NT2/D1 (cell line): ENCODE measurements around the gene RFTN1.

Experiments used
- YY1 ChIP-seq: IDR thresholded peaks from 2 replicates; pipeline ENCODE4 v1.6.1; 2011; ENCODE audit not compliant: insufficient read length, insufficient read depth
- ZNF274 ChIP-seq: IDR thresholded peaks from 2 replicates; pipeline ENCODE4 v1.6.1; 2011; ENCODE audit warnings: mild to moderate bottlenecking, low read depth, low read length

DNA sequence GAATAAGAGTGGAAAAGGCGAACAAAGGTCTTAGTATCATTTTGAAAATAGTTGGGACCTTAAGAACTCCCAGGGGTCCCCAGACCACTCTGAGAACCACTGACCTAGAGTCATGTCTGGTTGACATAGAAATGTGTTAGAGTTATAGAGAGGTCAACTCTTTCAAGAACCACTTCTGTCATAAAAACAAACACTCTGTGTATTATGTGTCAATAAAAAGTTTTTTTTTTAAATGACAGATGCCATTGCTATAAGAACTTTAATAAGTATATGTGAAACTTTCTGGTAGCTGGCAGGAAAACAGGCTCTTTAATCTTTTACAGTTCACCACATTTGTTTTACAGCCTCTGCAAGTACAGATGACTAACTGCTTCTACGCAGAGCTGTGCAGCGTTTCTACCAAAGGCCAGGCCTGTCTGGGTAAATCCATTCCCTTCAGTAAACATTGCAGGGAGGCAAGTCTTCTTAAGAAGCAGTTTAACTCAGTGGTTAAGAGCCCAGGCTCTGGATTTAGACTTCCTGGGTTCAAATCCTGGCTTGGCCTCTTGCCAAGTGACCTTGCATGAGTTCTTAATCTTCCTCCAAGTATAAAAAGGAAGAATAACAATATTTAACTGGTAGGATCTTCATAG, 56.6 kb downstream of the RFTN1 start:
- TF ChIP-seq ZNF274 = no peak
- TF ChIP-seq YY1 = no peak
